ENCODE results near the gene SAFB.

SAFB gene

GRCh38 chr19:5622465-5623396, at the start of gene SAFB, which contains the start of gene SAFB2:
Gene SAFB, plus strand, starts transcription at chr19:5623083. Its CDS starts 123 bp downstream, at chr19:5623206.
Gene SAFB2, minus strand, starts transcription at chr19:5622776. Its CDS starts 61 bp downstream, at chr19:5622715.
- DNase-seq = peak; percentile 91

GRCh38 chr19:5575590-5575989, 47.3 kb upstream of the SAFB start:
- DNase-seq = no peak

- peak; percentile 54 for DNase-seq
These were observed 44.6 kb upstream of the SAFB start for GRCh38 chr19:5578097-5578846.

GRCh38 chr19:5579286-5579685, 43.6 kb upstream of the SAFB start:
- DNase-seq = no peak

GRCh38 chr19:5579697-5580096, 43.2 kb upstream of the SAFB start:
- no peak for DNase-seq

GRCh38 chr19:5580161-5580571, 42.7 kb upstream of the SAFB start:
- peak; percentile 45 for DNase-seq

GRCh38 chr19:5585461-5586299, 37.2 kb upstream of the SAFB start:
- no peak for DNase-seq

- DNase-seq = no peak
These were observed 36.4 kb upstream of the SAFB start for GRCh38 chr19:5586300-5587070.

GRCh38 chr19:5587071-5587455, 35.8 kb upstream of the SAFB start:
- DNase-seq = no peak

GRCh38 chr19:5587661-5588060, 35.2 kb upstream of the SAFB start:
- DNase-seq = no peak

GRCh38 chr19:5588441-5588840, 34.4 kb upstream of the SAFB start:
- DNase-seq = no peak

GRCh38 chr19:5588906-5589676, 33.8 kb upstream of the SAFB start:
- DNase-seq = no peak

GRCh38 chr19:5590151-5590864, 32.6 kb upstream of the SAFB start:
- DNase-seq = no peak

GRCh38 chr19:5590865-5591154, 32.1 kb upstream of the SAFB start:
- DNase-seq = no peak

GRCh38 chr19:5591476-5591875, 31.4 kb upstream of the SAFB start:
- DNase-seq = no peak

GRCh38 chr19:5592531-5593342, 30.1 kb upstream of the SAFB start:
- peak; percentile 46 for DNase-seq

- peak; percentile 63 for DNase-seq
These were observed 29.3 kb upstream of the SAFB start for GRCh38 chr19:5593343-5594255.

GRCh38 chr19:5594521-5594950, 28.3 kb upstream of the SAFB start:
- no peak for DNase-seq

GRCh38 chr19:5595129-5595528, 27.8 kb upstream of the SAFB start:
- DNase-seq = no peak

All from NCI-H2227 treated with DMSO at 0.1 percent for 48 hours (cell line).